Activated naive CD8-positive, alpha-beta T cell treated with anti-CD3 and anti-CD28 coated beads for 36 hours (primary cell): ENCODE measurements around the gene ERC1. TPM values are rescaled to one million over a fixed set of nuclear protein-coding genes. Genes with fewer than 3 reads are reported as not detected.

Experiments
- DNase-seq: peaks from one replicate; pipeline ENCODE4 v3.0.0; 2021
- H3K27ac Mint-ChIP-seq: one replicate; pipeline ENCODE4 v1.8.0; 2022; ENCODE audit warnings: mild to moderate bottlenecking, moderate library complexity, mixed read lengths
- H3K27me3 Mint-ChIP-seq: one replicate; pipeline ENCODE4 v1.8.0; 2022; ENCODE audit warnings: mild to moderate bottlenecking, mixed read lengths
- H3K36me3 Mint-ChIP-seq: one replicate; pipeline ENCODE4 v1.8.0; 2021; ENCODE audit warnings: mild to moderate bottlenecking, mixed read lengths
- H3K4me1 Mint-ChIP-seq: one replicate; pipeline ENCODE4 v1.8.0; 2021; ENCODE audit warnings: mixed read lengths
- H3K4me3 Mint-ChIP-seq: one replicate; pipeline ENCODE4 v1.8.0; 2022; ENCODE audit warnings: mild to moderate bottlenecking, moderate library complexity, mixed read lengths
- H3K9me3 Mint-ChIP-seq: one replicate; pipeline ENCODE4 v1.8.0; 2022; ENCODE audit warnings: mixed read lengths
- total RNA-seq, 2 experiments: library from RNA; stranded (reverse); gene quantifications; one replicate each; pipeline ENCODE4 v1.2.3, GENCODE V29; 2021

ERC1 gene
- total RNA-seq, 2 experiments from 2014 or later: 24.0 to 25.5 TPM

- no peaks in the 10 kb centered on the region for H3K9me3 Mint-ChIP-seq
- no peak overlapping the region for H3K4me3 Mint-ChIP-seq
- peaks cover 25% of the 10 kb centered on the region for H3K27me3 Mint-ChIP-seq
- peaks cover 14% of the 10 kb centered on the region for H3K4me1 Mint-ChIP-seq
- H3K36me3 Mint-ChIP-seq: no peaks in the 10 kb centered on the region
- H3K27ac Mint-ChIP-seq: no peak overlapping the region
- no peak for DNase-seq
Measured at GRCh38 chr12:1501001-1501400, 510.0 kb downstream of the ERC1 start.

- Mint-ChIP-seq H3K27ac (no peak overlapping the region), H3K4me1 (peaks cover 14% of the 10 kb centered on the region), H3K4me3 (no peak overlapping the region), H3K9me3 (no peaks in the 10 kb centered on the region), H3K36me3 (no peaks in the 10 kb centered on the region), H3K27me3 (peaks cover 25% of the 10 kb centered on the region)
- no peak for DNase-seq
Measured at GRCh38 chr12:1501695-1502378, 510.8 kb downstream of the ERC1 start.

- no peak overlapping the region for H3K27ac Mint-ChIP-seq
- H3K4me1 Mint-ChIP-seq: peaks cover 14% of the 10 kb centered on the region
- no peak for DNase-seq
- no peaks in the 10 kb centered on the region for H3K9me3 Mint-ChIP-seq
- H3K27me3 Mint-ChIP-seq: peaks cover 25% of the 10 kb centered on the region
- H3K4me3 Mint-ChIP-seq: no peak overlapping the region
- H3K36me3 Mint-ChIP-seq: no peaks in the 10 kb centered on the region
Measured at GRCh38 chr12:1502379-1502720, 511.3 kb downstream of the ERC1 start.

- no peaks in the 10 kb centered on the region for H3K36me3 Mint-ChIP-seq
- H3K4me1 Mint-ChIP-seq: peaks cover 14% of the 10 kb centered on the region
- H3K4me3 Mint-ChIP-seq: no peak overlapping the region
- DNase-seq: no peak
- peaks cover 25% of the 10 kb centered on the region for H3K27me3 Mint-ChIP-seq
- H3K9me3 Mint-ChIP-seq: no peaks in the 10 kb centered on the region
- no peak overlapping the region for H3K27ac Mint-ChIP-seq
Measured at GRCh38 chr12:1502831-1503230, 511.8 kb downstream of the ERC1 start.

- DNase-seq: no peak
- Mint-ChIP-seq H3K9me3 (no peaks in the 10 kb centered on the region), H3K36me3 (no peaks in the 10 kb centered on the region), H3K27ac (no peak overlapping the region), H3K4me1 (peaks cover 14% of the 10 kb centered on the region), H3K4me3 (no peak overlapping the region), H3K27me3 (peaks cover 25% of the 10 kb centered on the region)
Measured at GRCh38 chr12:1503281-1503711, 512.3 kb downstream of the ERC1 start.

GRCh38 chr12:1504304-1504894 is 513.4 kb downstream of the ERC1 start:
- peak overlapping the region; percentile 68 for H3K4me3 Mint-ChIP-seq
- no peaks in the 10 kb centered on the region for H3K9me3 Mint-ChIP-seq
- H3K36me3 Mint-ChIP-seq: no peaks in the 10 kb centered on the region
- no peak for DNase-seq
- peaks cover 26% of the 10 kb centered on the region for H3K27me3 Mint-ChIP-seq
- H3K27ac Mint-ChIP-seq: no peak overlapping the region
- peaks cover 14% of the 10 kb centered on the region for H3K4me1 Mint-ChIP-seq

GRCh38 chr12:1504895-1505311 is 513.9 kb downstream of the ERC1 start:
- Mint-ChIP-seq H3K4me3 (peak overlapping the region; percentile 68), H3K9me3 (no peaks in the 10 kb centered on the region), H3K36me3 (no peaks in the 10 kb centered on the region), H3K4me1 (peaks cover 14% of the 10 kb centered on the region), H3K27ac (no peak overlapping the region), H3K27me3 (peaks cover 29% of the 10 kb centered on the region)
- DNase-seq: peak; percentile 8

GRCh38 chr12:1505576-1505975 is 514.6 kb downstream of the ERC1 start:
- peaks cover 29% of the 10 kb centered on the region for H3K27me3 Mint-ChIP-seq
- peaks cover 14% of the 10 kb centered on the region for H3K4me1 Mint-ChIP-seq
- H3K36me3 Mint-ChIP-seq: no peaks in the 10 kb centered on the region
- no peaks in the 10 kb centered on the region for H3K9me3 Mint-ChIP-seq
- peak overlapping the region; percentile 47 for H3K27ac Mint-ChIP-seq
- DNase-seq: no peak
- H3K4me3 Mint-ChIP-seq: no peak overlapping the region

GRCh38 chr12:1507308-1507707 is 516.3 kb downstream of the ERC1 start:
- Mint-ChIP-seq H3K4me3 (no peak overlapping the region), H3K27me3 (peaks cover 29% of the 10 kb centered on the region), H3K4me1 (peaks cover 15% of the 10 kb centered on the region), H3K9me3 (no peaks in the 10 kb centered on the region), H3K27ac (no peak overlapping the region), H3K36me3 (no peaks in the 10 kb centered on the region)
- no peak for DNase-seq

- Mint-ChIP-seq H3K4me1 (peaks cover 11% of the 10 kb centered on the region), H3K36me3 (no peaks in the 10 kb centered on the region), H3K4me3 (no peak overlapping the region), H3K27ac (no peak overlapping the region), H3K27me3 (peaks cover 17% of the 10 kb centered on the region), H3K9me3 (no peaks in the 10 kb centered on the region)
- no peak for DNase-seq
Measured at GRCh38 chr12:1509413-1510052, 518.5 kb downstream of the ERC1 start.

GRCh38 chr12:1510056-1510812 is 519.2 kb downstream of the ERC1 start:
- Mint-ChIP-seq H3K36me3 (no peaks in the 10 kb centered on the region), H3K4me3 (no peak overlapping the region), H3K27me3 (peaks cover 10% of the 10 kb centered on the region), H3K27ac (no peak overlapping the region), H3K9me3 (peaks cover 4% of the 10 kb centered on the region), H3K4me1 (peaks cover 4% of the 10 kb centered on the region)
- DNase-seq: no peak

- peaks cover 16% of the 10 kb centered on the region for H3K27me3 Mint-ChIP-seq
Measured at GRCh38 chr12:1515010-1515409, 524.0 kb downstream of the ERC1 start.

GRCh38 chr12:1515428-1515827 is 524.4 kb downstream of the ERC1 start:
- Mint-ChIP-seq H3K27ac (no peak overlapping the region), H3K4me1 (peaks cover 2% of the 10 kb centered on the region), H3K36me3 (peaks cover 2% of the 10 kb centered on the region), H3K9me3 (peaks cover 10% of the 10 kb centered on the region), H3K4me3 (no peak overlapping the region), H3K27me3 (peaks cover 16% of the 10 kb centered on the region)
- no peak for DNase-seq

More at GRCh38 chr12:1515010-1515409, 524.0 kb downstream of the ERC1 start:
- peaks cover 2% of the 10 kb centered on the region for H3K4me1 Mint-ChIP-seq
- H3K27ac Mint-ChIP-seq: no peak overlapping the region
- H3K9me3 Mint-ChIP-seq: peaks cover 10% of the 10 kb centered on the region
- peaks cover 2% of the 10 kb centered on the region for H3K36me3 Mint-ChIP-seq
- H3K4me3 Mint-ChIP-seq: no peak overlapping the region
- no peak for DNase-seq

- Mint-ChIP-seq H3K27ac (no peak overlapping the region), H3K9me3 (peaks cover 10% of the 10 kb centered on the region), H3K4me1 (peaks cover 2% of the 10 kb centered on the region), H3K4me3 (no peak overlapping the region), H3K27me3 (peaks cover 16% of the 10 kb centered on the region), H3K36me3 (peaks cover 2% of the 10 kb centered on the region)
- no peak for DNase-seq
Measured at GRCh38 chr12:1517007-1517406, 526.0 kb downstream of the ERC1 start.
